NCI-H2107 (cell line): ENCODE measurements around the gene KRT79.

Experiments used
- DNase-seq: peaks from one replicate; lab custom pipeline; 2025; lab: John Stamatoyannopoulos, UW

KRT79 gene

GRCh38 chr12:52834727-52835001 lies 553 bp upstream of the KRT79 start:
- DNase-seq: no peak

- no peak for DNase-seq
These were observed 866 bp downstream of the KRT79 start for GRCh38 chr12:52832985-52833905.

- no peak for DNase-seq
These were observed 1.7 kb downstream of the KRT79 start for GRCh38 chr12:52832451-52832850.

GRCh38 chr12:52831251-52831650 lies 2.9 kb downstream of the KRT79 start:
- no peak for DNase-seq

- no peak for DNase-seq
These were observed 3.9 kb downstream of the KRT79 start for GRCh38 chr12:52829986-52830770.

- no peak for DNase-seq
These were observed 5.5 kb downstream of the KRT79 start for GRCh38 chr12:52828591-52829021.

- no peak for DNase-seq
These were observed 6.0 kb downstream of the KRT79 start for GRCh38 chr12:52828156-52828555.

GRCh38 chr12:52827499-52828090 lies 6.5 kb downstream of the KRT79 start:
- DNase-seq: no peak

GRCh38 chr12:52826611-52827498 lies 7.3 kb downstream of the KRT79 start:
- DNase-seq: no peak

- DNase-seq: no peak
These were observed 8.2 kb downstream of the KRT79 start for GRCh38 chr12:52825961-52826360.

GRCh38 chr12:52824741-52825410 lies 9.2 kb downstream of the KRT79 start:
- no peak for DNase-seq

- no peak for DNase-seq
These were observed 10.2 kb downstream of the KRT79 start for GRCh38 chr12:52823761-52824450.

GRCh38 chr12:52822771-52823510 lies 11.2 kb downstream of the KRT79 start:
- DNase-seq: no peak

GRCh38 chr12:52821826-52822660 lies 12.1 kb downstream of the KRT79 start:
- DNase-seq: no peak

GRCh38 chr12:52821071-52821730 lies 12.9 kb downstream of the KRT79 start:
- no peak for DNase-seq

GRCh38 chr12:52820521-52820920 lies 13.6 kb downstream of the KRT79 start:
- no peak for DNase-seq

- DNase-seq: no peak
These were observed 14.2 kb downstream of the KRT79 start for GRCh38 chr12:52819731-52820510.
